ENCODE data around the gene PAQR7. TPM values are rescaled to one million over a fixed set of nuclear protein-coding genes. Genes with fewer than 3 reads are reported as not detected.
A peak's percentile ranks its signal among the peaks of the same experiment; 100 is the strongest.

The PAQR7 gene
- polyA plus RNA-seq, 1 donor, result 42.9 TPM

- Histone ChIP-seq H3K27ac (ENCODE audit: low read length) (no peak overlapping the region), H3K9me3 (ENCODE audit: control insufficient read depth, low read depth, low read length) (no peaks in the 10 kb centered on the region), H3K36me3 (ENCODE audit: control insufficient read depth, insufficient read depth, low read length) (no peaks in the 10 kb centered on the region), H3K27me3 (ENCODE audit: control insufficient read depth, insufficient read depth, low read length) (no peaks in the 10 kb centered on the region), H3K4me3 (ENCODE audit: low read length) (no peak overlapping the region), H3K4me1 (ENCODE audit: control insufficient read depth, insufficient read depth, low read length) (peaks cover 7% of the 10 kb centered on the region)
- no peak for DNase-seq
These were observed 37.7 kb upstream of the PAQR7 start for GRCh38 chr1:25913206-25913605.

DNA sequence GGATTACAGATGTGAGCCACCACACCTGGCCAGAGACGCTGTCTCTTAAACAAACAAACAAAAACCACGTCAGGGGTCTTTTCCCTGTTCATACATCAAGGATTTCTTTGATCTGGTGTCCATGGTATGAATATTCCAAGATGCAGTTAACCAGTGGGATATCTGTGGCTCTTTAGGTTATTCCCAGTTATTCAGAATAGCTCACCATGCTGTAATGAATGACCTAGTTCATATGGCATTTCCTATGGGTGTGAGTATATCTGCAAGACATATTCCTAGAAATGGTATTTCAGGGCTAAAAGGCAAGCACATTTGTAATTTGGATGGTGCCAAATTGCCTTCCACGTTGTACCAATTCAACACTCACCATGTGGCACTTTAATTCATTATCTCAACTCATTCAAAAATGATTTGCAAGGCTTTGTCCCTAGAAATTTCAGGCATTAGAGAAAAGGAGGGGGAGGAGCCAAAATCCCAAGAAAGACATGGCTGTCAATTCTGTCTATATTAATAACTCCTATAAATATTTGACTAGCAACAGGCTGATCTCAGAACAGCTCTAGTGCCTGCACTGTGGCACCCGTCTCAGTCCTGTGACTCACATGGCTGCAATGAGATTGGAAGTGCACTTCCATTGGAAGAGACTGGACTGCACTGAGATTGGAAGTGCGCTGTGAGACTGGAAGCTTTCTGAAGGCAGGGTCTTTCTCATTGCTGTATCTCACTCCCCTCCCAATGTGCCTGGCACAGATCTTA, 36.7 kb upstream of the PAQR7 start:
- no peaks in the 10 kb centered on the region for H3K27me3 ChIP-seq (ENCODE audit: control insufficient read depth, insufficient read depth, low read length)

DNA sequence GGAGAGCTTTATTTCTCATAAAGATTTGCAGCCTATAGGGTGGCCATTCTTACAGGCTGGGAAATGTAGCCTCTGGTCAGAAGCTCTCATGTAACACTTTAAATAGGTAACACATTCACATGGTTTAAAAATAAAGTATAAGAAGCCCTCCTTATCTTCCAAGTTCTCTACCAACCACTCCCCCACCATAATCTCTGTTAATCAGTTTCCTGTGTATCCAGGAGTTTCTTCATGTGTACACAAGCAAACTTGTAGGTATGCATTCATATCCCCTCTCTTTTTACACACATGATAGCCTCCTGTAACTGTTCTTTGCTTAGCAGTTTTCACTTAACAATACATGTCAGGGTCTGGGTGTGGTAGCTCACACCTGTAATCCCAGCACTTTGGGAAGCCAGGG, 35.7 kb upstream of the PAQR7 start:
- no peaks in the 10 kb centered on the region for H3K36me3 ChIP-seq (ENCODE audit: control insufficient read depth, insufficient read depth, low read length)
- no peaks in the 10 kb centered on the region for H3K27me3 ChIP-seq (ENCODE audit: control insufficient read depth, insufficient read depth, low read length)
- no peak overlapping the region for H3K4me3 ChIP-seq (ENCODE audit: low read length)
- no peaks in the 10 kb centered on the region for H3K9me3 ChIP-seq (ENCODE audit: control insufficient read depth, low read depth, low read length)
- DNase-seq, result no peak
- H3K27ac ChIP-seq (ENCODE audit: low read length), result no peak overlapping the region
- peaks cover 5% of the 10 kb centered on the region for H3K4me1 ChIP-seq (ENCODE audit: control insufficient read depth, insufficient read depth, low read length)

More for the DNA sequence above, 36.7 kb upstream of the PAQR7 start:
- H3K27ac ChIP-seq (ENCODE audit: low read length), result no peak overlapping the region
- WGBS (ENCODE audit: insufficient coverage, low lambda C conversion rate), result 100% methylated on average over 1 of the region's 5 CpGs
- no peak overlapping the region for H3K4me3 ChIP-seq (ENCODE audit: low read length)
- no peaks in the 10 kb centered on the region for H3K9me3 ChIP-seq (ENCODE audit: control insufficient read depth, low read depth, low read length)
- H3K36me3 ChIP-seq (ENCODE audit: control insufficient read depth, insufficient read depth, low read length), result no peaks in the 10 kb centered on the region
- no peak for DNase-seq
- no peaks in the 10 kb centered on the region for H3K4me1 ChIP-seq (ENCODE audit: control insufficient read depth, insufficient read depth, low read length)

- H3K4me3 ChIP-seq (ENCODE audit: low read length), result no peak overlapping the region
- WGBS (ENCODE audit: insufficient coverage, low lambda C conversion rate), result no CpG with 5 or more reads among the region's 10 CpGs
- H3K36me3 ChIP-seq (ENCODE audit: control insufficient read depth, insufficient read depth, low read length), result no peaks in the 10 kb centered on the region
- no peaks in the 10 kb centered on the region for H3K27me3 ChIP-seq (ENCODE audit: control insufficient read depth, insufficient read depth, low read length)
- no peaks in the 10 kb centered on the region for H3K9me3 ChIP-seq (ENCODE audit: control insufficient read depth, low read depth, low read length)
- no peak for DNase-seq
- no peak overlapping the region for H3K27ac ChIP-seq (ENCODE audit: low read length)
- H3K4me1 ChIP-seq (ENCODE audit: control insufficient read depth, insufficient read depth, low read length), result peaks cover 6% of the 10 kb centered on the region
These were observed 33.5 kb upstream of the PAQR7 start for GRCh38 chr1:25909040-25909439.

- no peak for DNase-seq
- no peaks in the 10 kb centered on the region for H3K27me3 ChIP-seq (ENCODE audit: control insufficient read depth, insufficient read depth, low read length)
- H3K27ac ChIP-seq (ENCODE audit: low read length), result no peak overlapping the region
- no peak overlapping the region for H3K4me3 ChIP-seq (ENCODE audit: low read length)
- no CpG with 5 or more reads among the region's 1 CpG for WGBS (ENCODE audit: insufficient coverage, low lambda C conversion rate)
- peaks cover 5% of the 10 kb centered on the region for H3K36me3 ChIP-seq (ENCODE audit: control insufficient read depth, insufficient read depth, low read length)
- peaks cover 11% of the 10 kb centered on the region for H3K4me1 ChIP-seq (ENCODE audit: control insufficient read depth, insufficient read depth, low read length)
- no peaks in the 10 kb centered on the region for H3K9me3 ChIP-seq (ENCODE audit: control insufficient read depth, low read depth, low read length)
These were observed 32.7 kb upstream of the PAQR7 start for GRCh38 chr1:25908161-25908560.

GRCh38 chr1:25907601-25908000, 32.1 kb upstream of the PAQR7 start:
- H3K27ac ChIP-seq (ENCODE audit: low read length), result no peak overlapping the region
- no peaks in the 10 kb centered on the region for H3K27me3 ChIP-seq (ENCODE audit: control insufficient read depth, insufficient read depth, low read length)
- DNase-seq, result no peak
- H3K9me3 ChIP-seq (ENCODE audit: control insufficient read depth, low read depth, low read length), result no peaks in the 10 kb centered on the region
- no CpG with 5 or more reads among the region's 6 CpGs for WGBS (ENCODE audit: insufficient coverage, low lambda C conversion rate)
- no peak overlapping the region for H3K4me3 ChIP-seq (ENCODE audit: low read length)
- H3K36me3 ChIP-seq (ENCODE audit: control insufficient read depth, insufficient read depth, low read length), result peaks cover 8% of the 10 kb centered on the region
- H3K4me1 ChIP-seq (ENCODE audit: control insufficient read depth, insufficient read depth, low read length), result peaks cover 12% of the 10 kb centered on the region

DNA sequence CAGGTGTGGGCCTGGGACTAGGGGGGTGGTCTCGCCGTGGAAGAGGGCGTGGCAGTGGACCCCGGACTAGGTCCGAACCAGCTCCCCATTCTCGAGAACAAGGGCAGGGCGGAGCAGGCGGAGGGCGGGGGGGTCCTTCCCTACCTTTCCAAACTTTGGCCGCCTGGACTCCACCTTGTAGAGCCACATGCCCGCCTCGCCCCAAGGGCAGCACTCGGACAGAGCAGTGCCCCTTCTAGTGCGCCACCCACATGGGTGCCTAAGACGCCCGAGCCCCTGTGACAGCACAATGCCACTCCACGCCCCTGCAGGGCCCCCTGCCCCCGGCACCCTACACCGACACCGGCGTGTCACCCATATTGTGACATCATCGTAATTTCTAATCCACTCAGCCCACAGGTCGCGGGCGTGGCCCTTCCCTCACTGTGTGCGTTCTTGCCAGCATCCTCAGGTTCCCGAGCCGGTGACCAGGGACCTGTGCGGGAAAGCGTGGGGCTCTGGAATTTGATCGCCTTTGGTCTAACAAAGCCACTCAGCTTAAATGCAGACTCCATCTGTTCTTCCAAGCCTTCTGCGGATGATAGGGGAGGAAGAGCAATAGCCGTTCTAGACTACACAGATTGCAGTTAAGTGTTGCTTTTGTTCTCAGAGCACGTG, 31.3 kb upstream of the PAQR7 start:
- peak; percentile 33 to 68 for DNase-seq
- peak overlapping the region; percentile 65 for H3K4me3 ChIP-seq (ENCODE audit: low read length)
- WGBS (ENCODE audit: insufficient coverage, low lambda C conversion rate), result no CpG with 5 or more reads among the region's 34 CpGs
- no peak overlapping the region for H3K27ac ChIP-seq (ENCODE audit: low read length)
- H3K27me3 ChIP-seq (ENCODE audit: control insufficient read depth, insufficient read depth, low read length), result no peaks in the 10 kb centered on the region
- H3K4me1 ChIP-seq (ENCODE audit: control insufficient read depth, insufficient read depth, low read length), result peaks cover 12% of the 10 kb centered on the region
- H3K9me3 ChIP-seq (ENCODE audit: control insufficient read depth, low read depth, low read length), result no peaks in the 10 kb centered on the region
- peaks cover 11% of the 10 kb centered on the region for H3K36me3 ChIP-seq (ENCODE audit: control insufficient read depth, insufficient read depth, low read length)

- no peaks in the 10 kb centered on the region for H3K9me3 ChIP-seq (ENCODE audit: control insufficient read depth, low read depth, low read length)
- H3K4me3 ChIP-seq (ENCODE audit: low read length), result peak within 1 kb of the TSS; percentile 65
- H3K27me3 ChIP-seq (ENCODE audit: control insufficient read depth, insufficient read depth, low read length), result no peaks in the 10 kb centered on the region
- peak within 1 kb of the TSS; percentile 56 for H3K27ac ChIP-seq (ENCODE audit: low read length)
- peak; percentile 91 to 93 for DNase-seq
- peaks cover 18% of the 10 kb centered on the region for H3K36me3 ChIP-seq (ENCODE audit: control insufficient read depth, insufficient read depth, low read length)
- H3K4me1 ChIP-seq (ENCODE audit: control insufficient read depth, insufficient read depth, low read length), result peaks cover 12% of the 10 kb centered on the region
- WGBS (ENCODE audit: insufficient coverage, low lambda C conversion rate), result no CpG with 5 or more reads among the region's 102 CpGs
These were observed 30.5 kb upstream of the PAQR7 start, which contains the start of gene STMN1 for GRCh38 chr1:25905680-25906643. Gene STMN1, minus strand, starts transcription at chr1:25906419. Its CDS starts 1,743 bp downstream, at chr1:25904676.

- 0% methylated on average over 2 of the region's 34 CpGs for WGBS (ENCODE audit: insufficient coverage, low lambda C conversion rate)
- H3K9me3 ChIP-seq (ENCODE audit: control insufficient read depth, low read depth, low read length), result no peaks in the 10 kb centered on the region
- H3K4me3 ChIP-seq (ENCODE audit: low read length), result peak overlapping the region; percentile 65
- H3K27ac ChIP-seq (ENCODE audit: low read length), result peak overlapping the region; percentile 56
- peaks cover 12% of the 10 kb centered on the region for H3K4me1 ChIP-seq (ENCODE audit: control insufficient read depth, insufficient read depth, low read length)
- no peaks in the 10 kb centered on the region for H3K27me3 ChIP-seq (ENCODE audit: control insufficient read depth, insufficient read depth, low read length)
- DNase-seq, result peak; percentile 81 to 88
- H3K36me3 ChIP-seq (ENCODE audit: control insufficient read depth, insufficient read depth, low read length), result peaks cover 27% of the 10 kb centered on the region
These were observed 29.6 kb upstream of the PAQR7 start for GRCh38 chr1:25904943-25905679.

- peaks cover 35% of the 10 kb centered on the region for H3K36me3 ChIP-seq (ENCODE audit: control insufficient read depth, insufficient read depth, low read length)
- peaks cover 12% of the 10 kb centered on the region for H3K4me1 ChIP-seq (ENCODE audit: control insufficient read depth, insufficient read depth, low read length)
- no peak overlapping the region for H3K4me3 ChIP-seq (ENCODE audit: low read length)
- no peaks in the 10 kb centered on the region for H3K27me3 ChIP-seq (ENCODE audit: control insufficient read depth, insufficient read depth, low read length)
- DNase-seq, result no peak
- no CpG with 5 or more reads among the region's 3 CpGs for WGBS (ENCODE audit: insufficient coverage, low lambda C conversion rate)
- no peaks in the 10 kb centered on the region for H3K9me3 ChIP-seq (ENCODE audit: control insufficient read depth, low read depth, low read length)
- H3K27ac ChIP-seq (ENCODE audit: low read length), result no peak overlapping the region
These were observed 28.5 kb upstream of the PAQR7 start for GRCh38 chr1:25903986-25904385.
